CMK (cell line): Measurements from ENCODE around the gene TM7SF3.

Experiments
- DNase-seq: peaks from one replicate; pipeline ENCODE4 v3.0.0-alpha.2; 2010; ENCODE audit warnings: low read depth

TM7SF3 gene

DNA sequence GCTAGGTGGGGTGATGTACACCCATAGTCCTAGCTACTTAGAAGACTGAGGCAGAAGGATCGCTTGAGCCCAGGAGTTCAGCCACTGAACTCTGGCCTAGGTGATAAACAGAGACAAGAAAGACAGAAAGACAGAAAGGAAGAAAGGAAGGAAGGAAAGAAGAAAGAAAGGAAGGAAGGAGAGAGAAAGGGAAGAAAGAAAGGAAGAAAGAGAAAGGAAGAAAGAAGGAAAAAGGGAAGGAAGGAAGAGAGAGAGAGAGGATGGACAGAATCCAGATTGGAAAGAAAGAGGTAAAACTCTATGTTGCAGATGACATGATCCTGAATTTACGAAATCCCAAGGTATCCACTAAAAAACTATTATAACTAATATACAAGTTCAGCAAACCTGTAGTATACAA, 84.6 kb downstream of the TM7SF3 start:
- DNase-seq, result no peak

DNA sequence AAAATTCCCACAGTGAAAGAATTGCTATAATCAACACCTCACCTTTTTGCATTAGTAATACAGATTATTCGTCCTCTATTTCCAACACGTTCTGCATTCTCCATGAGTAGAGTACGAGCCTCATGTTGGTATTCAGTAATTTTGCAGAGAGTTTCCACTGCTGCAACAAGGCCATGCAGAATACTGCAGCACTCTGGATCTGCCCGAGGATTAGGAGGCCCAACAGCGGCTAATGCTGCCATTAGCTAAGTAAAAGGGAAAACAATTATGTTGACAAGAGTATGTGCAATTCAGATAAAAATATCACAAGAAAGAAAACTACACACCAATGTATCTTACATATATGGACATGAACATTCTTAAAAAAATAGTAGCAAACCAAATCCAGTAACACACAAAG, 85.5 kb downstream of the TM7SF3 start:
- no peak for DNase-seq
